Panc1 (cell line): Measurements from ENCODE around the gene VIPR2. TPM values are rescaled to one million over a fixed set of nuclear protein-coding genes. Genes with fewer than 3 reads are reported as not detected.
"Not testable (repeated sequence)": the region's sequence is repeated elsewhere in the genome, so short reads cannot be mapped to it uniquely, and the experiment has no call there.

Experiments used
- ATAC-seq: fragments of 200-7000 bp; cut with Tn5 transposase; 2 replicates; pipeline ENCODE4 v1.9.1; 2020; ENCODE audit warnings: mild to moderate bottlenecking, moderate library complexity
- BruUV-seq: library from RNA; stranded (reverse); fragments of 400-500 nt; replicated peaks from 2 replicates; lab custom pipeline; 2021; lab: Mats Ljungman, UMichigan
- CTCF ChIA-PET: fragments of 300-600 bp; sonication (Branson Sonifier 250); formaldehyde crosslinking; loops from one replicate; lab custom pipeline; 2022; ENCODE audit warnings: antibody characterized with exemption; lab: Charles Lee
- POLR2A ChIA-PET: fragments of 300-600 bp; sonication (Branson Sonifier 250); formaldehyde crosslinking; loops from one replicate; lab custom pipeline; 2022; ENCODE audit warnings: antibody characterized with exemption; lab: Charles Lee
- DNase-seq: peaks from one replicate; pipeline ENCODE4 v3.0.0-alpha.2; 2010; ENCODE audit warnings: low read depth, low spot score
- H3K27ac ChIP-seq: 2 replicates; pipeline ENCODE4 v1.5.1; 2011; ENCODE audit warnings: mild to moderate bottlenecking, low read length, inconsistent platforms
- H3K27me3 ChIP-seq: fragments of 200-500 bp; sonication (Bioruptor generic); 2 replicates; pipeline ENCODE4 v1.6.0; 2014; ENCODE audit warnings: low read length, inconsistent platforms; ENCODE audit not compliant: control insufficient read depth, insufficient read depth
- H3K36me3 ChIP-seq: fragments of 200-500 bp; sonication (Bioruptor generic); 2 replicates; pipeline ENCODE4 v1.5.1; 2014; ENCODE audit warnings: inconsistent platforms, mild to moderate bottlenecking, low read length, moderate library complexity; ENCODE audit not compliant: control insufficient read depth, insufficient read depth
- H3K4me1 ChIP-seq: 2 replicates; pipeline ENCODE4 v1.5.1; 2011; ENCODE audit warnings: inconsistent platforms, mild to moderate bottlenecking, low read length, moderate library complexity; ENCODE audit not compliant: control insufficient read depth, insufficient read depth
- H3K4me3 ChIP-seq, 2 experiments: 2 replicates each; pipeline ENCODE4 v1.5.1; 2011 to 2012; ENCODE audit warnings: low read depth in 2 of 2, low read length in 2 of 2, mild to moderate bottlenecking in 2 of 2, inconsistent platforms in 1 of 2, moderate library complexity in 1 of 2
- H3K9me3 ChIP-seq: fragments of 200-500 bp; sonication (Bioruptor generic); 2 replicates; pipeline ENCODE4 v1.5.1; 2014; ENCODE audit warnings: low read depth, mild to moderate bottlenecking, inconsistent platforms, low read length, moderate library complexity; ENCODE audit not compliant: control insufficient read depth, insufficient read depth
- CTCF ChIP-seq: fragments of 450-650 bp; IDR thresholded peaks from 2 replicates; pipeline ENCODE4 v1.5.1; 2017; ENCODE audit warnings: mild to moderate bottlenecking
- POLR2AphosphoS5 ChIP-seq: IDR thresholded peaks from 2 replicates; pipeline ENCODE4 v1.6.1; 2012; ENCODE audit warnings: mild to moderate bottlenecking, low read depth, low read length, moderate library complexity
- REST ChIP-seq, 2 experiments: IDR thresholded peaks; 2 replicates each; pipeline ENCODE4 v1.6.1; 2011 to 2012; ENCODE audit warnings: low read depth in 2 of 2, control low read depth in 1 of 2, low read length in 1 of 2, mild to moderate bottlenecking in 1 of 2, moderate library complexity in 1 of 2; ENCODE audit not compliant: insufficient read depth in 1 of 2
- SIN3A ChIP-seq: IDR thresholded peaks from 2 replicates; pipeline ENCODE4 v1.6.1; 2012; ENCODE audit warnings: low read depth, mild to moderate bottlenecking, low read length, moderate library complexity, borderline replicate concordance; ENCODE audit not compliant: insufficient read depth
- TCF7L2 ChIP-seq: IDR thresholded peaks from 2 replicates; pipeline ENCODE4 v1.6.1; 2011; ENCODE audit warnings: mild to moderate bottlenecking, low read depth, low read length, inconsistent platforms
- in situ Hi-C: cut with HindIII; loops from 2 replicates; pipeline ENCODE4 v1.10.0; 2016; ENCODE audit warnings: low sequenced_read_pairs, low pct_unique_long_range_greater_than_20kb
- intact Hi-C: fragments of 100-400 bp; cut with micrococcal nuclease; formaldehyde crosslinking; loops from one replicate; pipeline ENCODE4 v1.10.0; 2022; ENCODE audit not compliant: unreplicated experiment
- total RNA-seq: library from RNA; stranded (reverse); gene quantifications from one replicate; pipeline ENCODE4 v1.2.1, GENCODE V29; 2021; ENCODE audit not compliant: unreplicated experiment

The VIPR2 gene
- total RNA-seq, 1 experiment from 2014 or later, result not detected

GRCh38 chr7:159006610-159007130, 138.0 kb downstream of the VIPR2 start:
- intact Hi-C loops, result no loop called here
- Histone ChIP-seq H3K4me3 (no peak overlapping the region), H3K27me3 (no peaks in the 10 kb centered on the region), H3K27ac (no peak overlapping the region; the same call in 1 of the 2 replicates), H3K9me3 (no peaks in the 10 kb centered on the region), H3K4me1 (peaks cover 10% of the 10 kb centered on the region; the same call in 1 of the 2 replicates), H3K36me3 (no peaks in the 10 kb centered on the region)
- ChIA-PET POLR2A (no interaction called here), CTCF (no interaction called here)
- ATAC-seq (no peak), DNase-seq (no peak)
- in situ Hi-C loops, result no loop called here
- BruUV-seq, result no TSS peak
- TF ChIP-seq SIN3A, result no peak

GRCh38 chr7:159006022-159006609, 138.6 kb downstream of the VIPR2 start:
- BruUV-seq, H3K36me3 ChIP-seq, POLR2A ChIA-PET, H3K9me3 ChIP-seq, DNase-seq, intact Hi-C loops, in situ Hi-C loops, CTCF ChIA-PET, H3K27me3 ChIP-seq, ATAC-seq, H3K4me1 ChIP-seq, H3K27ac ChIP-seq, H3K4me3 ChIP-seq: not testable (repeated sequence)

- BruUV-seq, result no TSS peak
- no peak for DNase-seq
- no peak for ATAC-seq
- in situ Hi-C loops, result no loop called here
- ChIA-PET POLR2A (no interaction called here), CTCF (no interaction called here)
- H3K36me3 ChIP-seq, result no peaks in the 10 kb centered on the region
- no peaks in the 10 kb centered on the region; the same call in 1 of the 2 replicates for H3K4me1 ChIP-seq
- TF ChIP-seq REST (IDR thresholded peaks at IDR 0.05; ENCODE audit: insufficient read depth in 1 of 2, low read depth in 2 of 2, low read length in 1 of 2) (no peak), TCF7L2 (no peak), POLR2AphosphoS5 (no peak), SIN3A (no peak), CTCF (no peak)
- H3K27me3 ChIP-seq, result no peaks in the 10 kb centered on the region
- no peaks in the 10 kb centered on the region for H3K9me3 ChIP-seq
- intact Hi-C loops, result no loop called here
- H3K27ac ChIP-seq, result no peak overlapping the region
- no peak overlapping the region for H3K4me3 ChIP-seq
These were observed 139.0 kb downstream of the VIPR2 start for GRCh38 chr7:159005618-159006017.
